Type B pancreatic cell (in vitro differentiated cells): Measurements from ENCODE around the gene TTC21B. TPM values are rescaled to one million over a fixed set of nuclear protein-coding genes. Genes with fewer than 3 reads are reported as not detected.

Experiments
- DNase-seq: peaks from one replicate; pipeline ENCODE4 v3.0.0; 2021; ENCODE audit warnings: mixed read lengths; ENCODE audit not compliant: unreplicated experiment; ENCODE audit errors: extremely low spot score
- H3K27ac Mint-ChIP-seq: 2 replicates; pipeline ENCODE4 v1.8.0; 2021; ENCODE audit warnings: mild to moderate bottlenecking, mixed read lengths
- H3K27me3 Mint-ChIP-seq: 2 replicates; pipeline ENCODE4 v1.8.0; 2021; ENCODE audit warnings: mixed read lengths
- H3K36me3 Mint-ChIP-seq: 2 replicates; pipeline ENCODE4 v1.8.0; 2021; ENCODE audit warnings: mixed read lengths
- H3K4me1 Mint-ChIP-seq: one replicate; pipeline ENCODE4 v1.8.0; 2021; ENCODE audit warnings: mixed read lengths; ENCODE audit not compliant: unreplicated experiment
- H3K4me3 Mint-ChIP-seq: 2 replicates; pipeline ENCODE4 v1.8.0; 2021; ENCODE audit warnings: mild to moderate bottlenecking, mixed read lengths
- H3K9me3 Mint-ChIP-seq: 2 replicates; pipeline ENCODE4 v1.8.0; 2021; ENCODE audit warnings: mixed read lengths
- CTCF ChIP-seq: fragments of 200-600 bp; sonication (generic); conservative IDR thresholded peaks from 2 replicates; pipeline ENCODE4 v1.5.0; 2021; ENCODE audit warnings: antibody characterized with exemption, mild to moderate bottlenecking
- total RNA-seq: library from RNA; stranded (reverse); gene quantifications from 2 replicates; pipeline ENCODE4 v1.2.1, GENCODE V29; 2021; ENCODE audit warnings: low replicate concordance

TTC21B gene
- total RNA-seq, 1 donor from 2014 or later: 25.8 TPM

GRCh38 chr2:165970663-165971062 is 17.1 kb upstream of the TTC21B start:
- Mint-ChIP-seq H3K27ac (no peak overlapping the region), H3K27me3 (no peaks in the 10 kb centered on the region), H3K4me3 (no peak overlapping the region), H3K4me1 (no peaks in the 10 kb centered on the region), H3K36me3 (no peaks in the 10 kb centered on the region), H3K9me3 (peaks cover 5% of the 10 kb centered on the region)
- no peak for TF ChIP-seq CTCF
- DNase-seq: no peak

GRCh38 chr2:165969227-165969626 is 15.7 kb upstream of the TTC21B start:
- Mint-ChIP-seq H3K36me3 (no peaks in the 10 kb centered on the region), H3K27ac (no peak overlapping the region), H3K4me1 (no peaks in the 10 kb centered on the region), H3K9me3 (peaks cover 5% of the 10 kb centered on the region), H3K27me3 (no peaks in the 10 kb centered on the region), H3K4me3 (no peak overlapping the region)
- DNase-seq: no peak
- no peak for TF ChIP-seq CTCF

GRCh38 chr2:165967746-165968145 is 14.2 kb upstream of the TTC21B start:
- Mint-ChIP-seq H3K9me3 (peaks cover under 1% of the 10 kb centered on the region), H3K27ac (no peak overlapping the region), H3K4me3 (no peak overlapping the region), H3K4me1 (no peaks in the 10 kb centered on the region), H3K36me3 (no peaks in the 10 kb centered on the region), H3K27me3 (no peaks in the 10 kb centered on the region)
- TF ChIP-seq CTCF: no peak
- DNase-seq: no peak

GRCh38 chr2:165961818-165962217 is 8.2 kb upstream of the TTC21B start:
- Mint-ChIP-seq H3K4me3 (no peak overlapping the region), H3K4me1 (no peaks in the 10 kb centered on the region), H3K27me3 (no peaks in the 10 kb centered on the region), H3K36me3 (no peaks in the 10 kb centered on the region), H3K27ac (no peak overlapping the region), H3K9me3 (no peaks in the 10 kb centered on the region)
- no peak for DNase-seq
- TF ChIP-seq CTCF: no peak

- Mint-ChIP-seq H3K36me3 (no peaks in the 10 kb centered on the region), H3K27me3 (no peaks in the 10 kb centered on the region)
- no peak for DNase-seq
Measured at GRCh38 chr2:165959371-165959770, 5.8 kb upstream of the TTC21B start.

More at GRCh38 chr2:165959371-165959770, 5.8 kb upstream of the TTC21B start:
- TF ChIP-seq CTCF: no peak
- no peak overlapping the region for H3K27ac Mint-ChIP-seq
- no peak overlapping the region for H3K4me3 Mint-ChIP-seq
- no peaks in the 10 kb centered on the region for H3K4me1 Mint-ChIP-seq
- H3K9me3 Mint-ChIP-seq: no peaks in the 10 kb centered on the region
